ENCODE measurements around the gene ENPP1. TPM values are rescaled to one million over a fixed set of nuclear protein-coding genes. Genes with fewer than 3 reads are reported as not detected.

Gene ENPP1
- total and polyA plus RNA-seq, 2 donors (not counting 1 experiment from before 2014, with no cell fraction given): 48.6 to 85.4 TPM

GRCh38 chr6:131868836-131869235, 61.0 kb downstream of the ENPP1 start:
- no peak overlapping the region for H2AFZ ChIP-seq (ENCODE audit: low read length)
- no peaks in the 10 kb centered on the region for H3K4me1 ChIP-seq (ENCODE audit: control insufficient read depth, extremely low read depth, insufficient read depth, low read length)
- no peaks in the 10 kb centered on the region for H3K79me2 ChIP-seq (ENCODE audit: control insufficient read depth, insufficient read depth, low read length)
- no peaks in the 10 kb centered on the region for H3K27me3 ChIP-seq (ENCODE audit: control insufficient read depth, insufficient read depth, low read length)
- TF ChIP-seq CTCF (conservative IDR thresholded peaks at IDR 0.05 in 1 of 2, IDR thresholded peaks at IDR 0.05 in 1 of 2; ENCODE audit: low read depth in 1 of 2, low read length in 2 of 2): no peak
- no peak for TF ChIP-seq EZH2 (IDR thresholded peaks at IDR 0.05; ENCODE audit: low read length, missing control alignments)
- no peak overlapping the region for H3K4me2 ChIP-seq (ENCODE audit: extremely low read depth, insufficient read depth, low read length)
- no peak overlapping the region for H3K27ac ChIP-seq (ENCODE audit: insufficient read depth, low read length)
- H3K9ac ChIP-seq (ENCODE audit: insufficient read depth, low read length): no peak overlapping the region
- no peak overlapping the region for H3K4me3 ChIP-seq (replicated peaks in 1 of 4; ENCODE audit: control extremely low read depth in 1 of 4, insufficient read depth in 1 of 4, low read depth in 3 of 4, low read length in 4 of 4)
- no peaks in the 10 kb centered on the region for H4K20me1 ChIP-seq (ENCODE audit: control insufficient read depth, extremely low read depth, insufficient read depth, low read length)
- H3K36me3 ChIP-seq (ENCODE audit: control insufficient read depth, insufficient read depth, low read length): no peaks in the 10 kb centered on the region
- peak in 1 of 2 donors; percentile 79 for DNase-seq (ENCODE audit: low read depth in 2 of 2)
- no peaks in the 10 kb centered on the region for H3K9me3 ChIP-seq (ENCODE audit: control insufficient read depth, insufficient read depth, low read depth, low read length)

GRCh38 chr6:131875647-131876046, 67.8 kb downstream of the ENPP1 start:
- no peaks in the 10 kb centered on the region for H3K4me1 ChIP-seq (ENCODE audit: control insufficient read depth, extremely low read depth, insufficient read depth, low read length)
- no peak overlapping the region for H3K4me2 ChIP-seq (ENCODE audit: extremely low read depth, insufficient read depth, low read length)
- peaks cover 2% of the 10 kb centered on the region for H3K36me3 ChIP-seq (ENCODE audit: control insufficient read depth, insufficient read depth, low read length)
- H4K20me1 ChIP-seq (ENCODE audit: control insufficient read depth, extremely low read depth, insufficient read depth, low read length): no peaks in the 10 kb centered on the region
- no peak overlapping the region for H3K4me3 ChIP-seq (replicated peaks in 1 of 4; ENCODE audit: control extremely low read depth in 1 of 4, insufficient read depth in 1 of 4, low read depth in 3 of 4, low read length in 4 of 4)
- H3K9ac ChIP-seq (ENCODE audit: insufficient read depth, low read length): no peak overlapping the region
- H2AFZ ChIP-seq (ENCODE audit: low read length): no peak overlapping the region
- H3K9me3 ChIP-seq (ENCODE audit: control insufficient read depth, insufficient read depth, low read depth, low read length): no peaks in the 10 kb centered on the region
- H3K27ac ChIP-seq (ENCODE audit: insufficient read depth, low read length): no peak overlapping the region
- H3K79me2 ChIP-seq (ENCODE audit: control insufficient read depth, insufficient read depth, low read length): no peaks in the 10 kb centered on the region
- no peak for TF ChIP-seq EZH2 (IDR thresholded peaks at IDR 0.05; ENCODE audit: low read length, missing control alignments)
- TF ChIP-seq CTCF (conservative IDR thresholded peaks at IDR 0.05 in 1 of 2, IDR thresholded peaks at IDR 0.05 in 1 of 2; ENCODE audit: low read depth in 1 of 2, low read length in 2 of 2): no peak
- DNase-seq (ENCODE audit: low read depth in 2 of 2): no peak
- no peaks in the 10 kb centered on the region for H3K27me3 ChIP-seq (ENCODE audit: control insufficient read depth, insufficient read depth, low read length)

- Histone ChIP-seq H3K4me2 (ENCODE audit: extremely low read depth, insufficient read depth, low read length) (no peak overlapping the region), H3K9me3 (ENCODE audit: control insufficient read depth, insufficient read depth, low read depth, low read length) (no peaks in the 10 kb centered on the region), H3K27ac (ENCODE audit: insufficient read depth, low read length) (no peak overlapping the region), H3K4me3 (replicated peaks in 1 of 4; ENCODE audit: control extremely low read depth in 1 of 4, insufficient read depth in 1 of 4, low read depth in 3 of 4, low read length in 4 of 4) (no peak overlapping the region), H3K4me1 (ENCODE audit: control insufficient read depth, extremely low read depth, insufficient read depth, low read length) (no peaks in the 10 kb centered on the region), H2AFZ (ENCODE audit: low read length) (no peak overlapping the region), H3K36me3 (ENCODE audit: control insufficient read depth, insufficient read depth, low read length) (peaks cover 2% of the 10 kb centered on the region), H3K9ac (ENCODE audit: insufficient read depth, low read length) (no peak overlapping the region), H3K27me3 (ENCODE audit: control insufficient read depth, insufficient read depth, low read length) (no peaks in the 10 kb centered on the region), H3K79me2 (ENCODE audit: control insufficient read depth, insufficient read depth, low read length) (no peaks in the 10 kb centered on the region), H4K20me1 (ENCODE audit: control insufficient read depth, extremely low read depth, insufficient read depth, low read length) (no peaks in the 10 kb centered on the region)
- DNase-seq (ENCODE audit: low read depth in 2 of 2): no peak
- TF ChIP-seq CTCF (conservative IDR thresholded peaks at IDR 0.05 in 1 of 2, IDR thresholded peaks at IDR 0.05 in 1 of 2; ENCODE audit: low read depth in 1 of 2, low read length in 2 of 2): no peak
- no peak for TF ChIP-seq EZH2 (IDR thresholded peaks at IDR 0.05; ENCODE audit: low read length, missing control alignments)
Observed at GRCh38 chr6:131876545-131876944, 68.7 kb downstream of the ENPP1 start.
